B cell (primary cell): Measurements from ENCODE around the gene RBM19. TPM values are rescaled to one million over a fixed set of nuclear protein-coding genes. Genes with fewer than 3 reads are reported as not detected.

Experiments used
- ATAC-seq: fragments of 200-7000 bp; cut with Tn5 transposase; one replicate; pipeline ENCODE4 v1.10.0; 2021; ENCODE audit warnings: low read depth, mild to moderate bottlenecking, moderate number of reproducible peaks, moderate library complexity
- CTCF ChIA-PET: fragments of 350-600 bp; sonication (Branson Sonifier 250); formaldehyde crosslinking; loops from one replicate; lab custom pipeline; 2021; ENCODE audit warnings: antibody characterized with exemption, inconsistent platforms; lab: Charles Lee
- POLR2A ChIA-PET: fragments of 350-600 bp; sonication (Branson Sonifier 250); formaldehyde crosslinking; loops from one replicate; lab custom pipeline; 2021; ENCODE audit warnings: antibody characterized with exemption; lab: Charles Lee
- DNase-seq: peaks from one replicate; pipeline ENCODE4 v3.0.0; 2013
- H2AFZ ChIP-seq: 2 replicates; pipeline ENCODE4 v1.6.1; 2012; ENCODE audit warnings: mild to moderate bottlenecking, low read depth, low read length; ENCODE audit not compliant: insufficient read depth, poor library complexity, severe bottlenecking
- H3K27ac ChIP-seq, 2 donors: 1 replicate in 1 of 2; 2 replicates in 1 of 2; pipeline ENCODE4 v1.5.1; 2012 to 2013; ENCODE audit warnings: low read length in 2 of 2, mild to moderate bottlenecking in 2 of 2, moderate library complexity in 1 of 2
- H3K27me3 ChIP-seq, 4 experiments: fragments of 200-600 bp in 1 of 4; sonication (generic) in 1 of 4; replicated peaks in 1 of 4; 1 replicate in 2 of 4; 2 replicates in 2 of 4; pipeline versions ENCODE4 v1.6.1 to v1.7.0; 2013 to 2016; ENCODE audit warnings: low read length in 3 of 4, mild to moderate bottlenecking in 2 of 4, mixed read lengths in 1 of 4, moderate library complexity in 1 of 4; ENCODE audit not compliant: insufficient read depth in 4 of 4, control insufficient read depth in 3 of 4; ENCODE audit errors: control extremely low read depth in 1 of 4
- H3K36me3 ChIP-seq, 2 experiments: replicated peaks in 1 of 2; 1 replicate in 1 of 2; 2 replicates in 1 of 2; pipeline versions ENCODE4 v1.6.1 to v1.7.1; 2013; ENCODE audit warnings: low read length in 1 of 2; ENCODE audit not compliant: insufficient read depth in 2 of 2, control insufficient read depth in 1 of 2; ENCODE audit errors: control extremely low read depth in 1 of 2, extremely low read depth in 1 of 2
- H3K4me1 ChIP-seq, 2 donors: fragments of 200-600 bp in 1 of 2; sonication (generic) in 1 of 2; 1 replicate in 1 of 2; 2 replicates in 1 of 2; pipeline versions ENCODE4 v1.5.1 to v1.6.1; 2013 to 2017; ENCODE audit warnings: low read length in 2 of 2; ENCODE audit not compliant: control insufficient read depth in 2 of 2, insufficient read depth in 2 of 2
- H3K4me2 ChIP-seq: replicated peaks from 2 replicates; pipeline ENCODE3; 2012; ENCODE audit warnings: mild to moderate bottlenecking, low read depth, low read length; ENCODE audit not compliant: poor library complexity, severe bottlenecking
- H3K4me3 ChIP-seq, 5 experiments: fragments of 200-600 bp in 1 of 5; sonication (generic) in 1 of 5; 1 replicate in 3 of 5; 2 replicates in 2 of 5; pipeline versions ENCODE4 v1.5.1 to v1.7.0; 2011 to 2016; ENCODE audit warnings: low read length in 4 of 5, mild to moderate bottlenecking in 4 of 5, low read depth in 2 of 5, control low read depth in 1 of 5, moderate library complexity in 1 of 5; ENCODE audit not compliant: insufficient read depth in 1 of 5; ENCODE audit errors: control extremely low read depth in 1 of 5, extremely low read depth in 1 of 5
- H3K79me2 ChIP-seq: fragments of 200-600 bp; sonication (generic); one replicate; pipeline ENCODE4 v1.6.0; 2016; ENCODE audit warnings: low read length; ENCODE audit not compliant: control insufficient read depth, insufficient read depth
- H3K9ac ChIP-seq: fragments of 200-600 bp; sonication (generic); 2 replicates; pipeline ENCODE4 v1.6.1; 2017; ENCODE audit warnings: mild to moderate bottlenecking, low read length, moderate library complexity
- H3K9me3 ChIP-seq, 3 donors: one replicate each; pipeline versions ENCODE4 v1.6.1 to v1.7.1; 2013; ENCODE audit warnings: low read length in 2 of 3; ENCODE audit not compliant: control insufficient read depth in 2 of 3, insufficient read depth in 1 of 3; ENCODE audit errors: control extremely low read depth in 1 of 3
- H4K20me1 ChIP-seq: 2 replicates; pipeline ENCODE4 v1.6.0; 2012; ENCODE audit warnings: mild to moderate bottlenecking, low read length; ENCODE audit not compliant: insufficient read depth, control insufficient read depth, poor library complexity, severe bottlenecking
- H3K27ac Mint-ChIP-seq: one replicate; pipeline ENCODE4 v1.8.0; 2021; ENCODE audit warnings: mixed read lengths
- H3K27me3 Mint-ChIP-seq: one replicate; pipeline ENCODE4 v1.8.0; 2021; ENCODE audit warnings: mixed read lengths
- H3K4me1 Mint-ChIP-seq: one replicate; pipeline ENCODE4 v1.8.0; 2021; ENCODE audit warnings: mixed read lengths
- H3K4me3 Mint-ChIP-seq: one replicate; pipeline ENCODE4 v1.8.0; 2021; ENCODE audit warnings: mixed read lengths
- H3K9me3 Mint-ChIP-seq: one replicate; pipeline ENCODE4 v1.8.0; 2022; ENCODE audit warnings: mixed read lengths; ENCODE audit not compliant: insufficient read depth
- CTCF ChIP-seq: fragments of 200-600 bp; IDR thresholded peaks from one replicate; pipeline ENCODE4 v1.8.0; 2022; ENCODE audit warnings: antibody characterized with exemption, mild to moderate bottlenecking
- EZH2 ChIP-seq: IDR thresholded peaks from 2 replicates; pipeline ENCODE4 v1.6.1; 2012; ENCODE audit warnings: borderline replicate concordance, low read depth, mild to moderate bottlenecking, moderate library complexity, low read length; ENCODE audit not compliant: insufficient read depth, poor library complexity, severe bottlenecking
- WGBS: methylation state at CpG from one replicate; pipeline ENCODE4 v1.1.5; 2013; ENCODE audit warnings: missing lambda C conversion rate; ENCODE audit not compliant: insufficient coverage; 5-methylcytosine and 5-hydroxymethylcytosine counted together
- intact Hi-C: fragments of 100-400 bp; cut with micrococcal nuclease; formaldehyde crosslinking; loops from one replicate; pipeline ENCODE4 v1.10.0; 2022
- polyA plus RNA-seq: library from polyadenylated mRNA; depleted of rRNA; stranded (reverse); fragments of >200 nt; gene quantifications from 2 replicates; pipeline ENCODE4 v1.2.3, GENCODE V29; 2012
- total RNA-seq, 2 donors: library from RNA; stranded (reverse); fragments of 120-200 nt in 1 of 2; gene quantifications; 1 replicate in 1 of 2; 2 replicates in 1 of 2; pipeline versions ENCODE4 v1.2.3 to v1.2.4, GENCODE V29; 2013 to 2022

The RBM19 gene
- total and polyA plus RNA-seq, 2 donors (not counting 1 experiment from before 2014, with no cell fraction given), result 43.1 to 90.0 TPM

DNA sequence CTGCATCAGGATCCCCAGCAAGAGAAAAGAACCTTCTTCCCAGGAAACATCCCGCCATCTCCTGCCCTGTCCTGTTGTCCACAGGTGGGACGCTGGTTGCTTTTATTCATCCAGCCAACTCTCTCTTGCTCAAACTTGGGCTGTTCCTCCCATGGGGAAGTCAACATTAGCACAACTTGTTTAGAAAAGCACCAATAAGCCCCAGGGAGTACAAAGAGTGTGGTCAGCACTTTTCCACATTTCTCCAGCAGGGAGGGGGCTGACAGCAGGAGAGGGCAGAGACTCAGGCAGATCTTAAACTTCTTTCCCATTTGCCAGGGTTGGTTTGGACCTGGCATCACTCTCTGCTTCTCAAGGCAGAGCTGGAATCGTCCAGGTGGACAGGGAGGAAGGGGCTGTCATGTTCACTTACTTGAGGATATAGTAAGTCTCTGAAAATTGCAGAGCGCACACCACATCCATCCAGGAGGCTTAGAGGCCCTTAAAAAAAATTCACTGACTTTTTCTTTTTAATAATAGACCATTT, 74.9 kb downstream of the RBM19 start:
- Histone ChIP-seq H3K9ac (no peak overlapping the region), H3K36me3 (peaks cover 7 to 28% of the 10 kb centered on the region in 2 experiments), H3K79me2 (no peaks in the 10 kb centered on the region), H3K9me3 (peaks cover 0 to under 1% (median 0%) of the 10 kb centered on the region in 3 donors), H3K4me3 (no peak overlapping the region), H2AFZ (no peak overlapping the region), H3K27ac (no peak overlapping the region), H3K4me2 (no peak overlapping the region), H3K27me3 (no peaks in the 10 kb centered on the region), H4K20me1 (no peaks in the 10 kb centered on the region), H3K4me1 (no peaks in the 10 kb centered on the region)
- Mint-ChIP-seq H3K4me3 (no peak overlapping the region), H3K27me3 (no peaks in the 10 kb centered on the region), H3K9me3 (no peaks in the 10 kb centered on the region), H3K27ac (no peak overlapping the region), H3K4me1 (no peaks in the 10 kb centered on the region)
- CTCF ChIA-PET, result no interaction called here
- POLR2A ChIA-PET, result no interaction called here
- WGBS, result 100% methylated on average over 2 of the region's 4 CpGs
- DNase-seq (no peak), ATAC-seq (no peak)
- TF ChIP-seq EZH2 (no peak), CTCF (no peak)
- intact Hi-C loops, result no loop called here

GRCh38 chr12:113889891-113890581, 76.1 kb downstream of the RBM19 start:
- CTCF ChIA-PET, result no interaction called here

More at GRCh38 chr12:113889891-113890581, 76.1 kb downstream of the RBM19 start:
- Histone ChIP-seq H3K27me3 (no peaks in the 10 kb centered on the region), H3K4me3 (no peak overlapping the region), H3K36me3 (peaks cover 4 to 24% of the 10 kb centered on the region in 2 experiments), H3K79me2 (no peaks in the 10 kb centered on the region), H3K4me2 (no peak overlapping the region), H4K20me1 (no peaks in the 10 kb centered on the region), H3K9ac (no peak overlapping the region), H3K27ac (no peak overlapping the region), H3K9me3 (peaks cover 0 to 3% (median 0%) of the 10 kb centered on the region in 3 donors), H2AFZ (no peak overlapping the region), H3K4me1 (no peaks in the 10 kb centered on the region)
- Mint-ChIP-seq H3K27ac (no peak overlapping the region), H3K27me3 (no peaks in the 10 kb centered on the region), H3K9me3 (no peaks in the 10 kb centered on the region), H3K4me1 (no peaks in the 10 kb centered on the region), H3K4me3 (no peak overlapping the region)
- intact Hi-C loops, result no loop called here
- WGBS, result 97% methylated on average over 12 of the region's 23 CpGs
- TF ChIP-seq CTCF (no peak), EZH2 (no peak)
- POLR2A ChIA-PET, result no interaction called here
- DNase-seq, result no peak
- ATAC-seq, result no peak
